Adipocyte (in vitro differentiated cells): ENCODE measurements around the gene FABP1.

Experiments
- DNase-seq: peaks from one replicate; pipeline ENCODE4 v3.0.0-alpha.2; 2015; ENCODE audit warnings: low read depth
- H3K27me3 ChIP-seq: replicated peaks from 2 replicates; pipeline ENCODE4 v1.7.0; 2013; ENCODE audit warnings: mild to moderate bottlenecking, low read length, moderate library complexity; ENCODE audit not compliant: control insufficient read depth, insufficient read depth
- H3K36me3 ChIP-seq: 2 replicates; pipeline ENCODE4 v1.7.0; 2013; ENCODE audit warnings: low read length, mild to moderate bottlenecking, moderate library complexity; ENCODE audit not compliant: control insufficient read depth, insufficient read depth, severe bottlenecking
- H3K4me1 ChIP-seq: 2 replicates; pipeline ENCODE4 v1.7.0; 2013; ENCODE audit warnings: mild to moderate bottlenecking, low read length, moderate library complexity; ENCODE audit not compliant: control insufficient read depth, insufficient read depth
- H3K4me3 ChIP-seq: 2 replicates; pipeline ENCODE4 v1.7.0; 2013; ENCODE audit warnings: mild to moderate bottlenecking, low read length, moderate library complexity
- H3K9ac ChIP-seq: 2 replicates; pipeline ENCODE4 v1.7.0; 2013; ENCODE audit warnings: mild to moderate bottlenecking, low read length, moderate library complexity
- H3K9me3 ChIP-seq: 2 replicates; pipeline ENCODE4 v1.7.0; 2013; ENCODE audit warnings: mild to moderate bottlenecking, low read length, moderate library complexity; ENCODE audit not compliant: control insufficient read depth

The FABP1 gene

DNA sequence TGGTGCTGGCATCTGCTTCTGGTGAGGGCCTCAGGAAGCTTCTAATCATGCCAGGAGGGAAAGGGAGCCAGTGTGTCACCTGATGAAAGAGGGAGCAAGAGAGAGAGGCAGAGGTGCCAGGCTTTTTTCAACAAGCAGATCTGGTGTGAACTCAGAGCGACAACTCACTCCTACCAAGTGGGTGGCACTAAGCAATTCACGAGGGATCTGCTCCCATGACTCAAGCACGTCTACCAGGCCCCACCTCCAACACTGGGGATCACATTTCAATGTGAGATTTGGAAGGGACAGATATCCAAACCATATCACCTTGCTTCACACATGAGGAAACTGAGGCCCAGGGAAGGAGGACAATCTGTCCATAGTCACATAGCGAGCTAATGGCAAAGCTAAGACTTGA, 19.1 kb downstream of the FABP1 start:
- DNase-seq = no peak
- no peaks in the 10 kb centered on the region for H3K4me1 ChIP-seq
- no peaks in the 10 kb centered on the region for H3K36me3 ChIP-seq
- no peaks in the 10 kb centered on the region for H3K9me3 ChIP-seq
- H3K27me3 ChIP-seq = peaks cover 12% of the 10 kb centered on the region
- no peak overlapping the region for H3K4me3 ChIP-seq
- no peak overlapping the region for H3K9ac ChIP-seq

DNA sequence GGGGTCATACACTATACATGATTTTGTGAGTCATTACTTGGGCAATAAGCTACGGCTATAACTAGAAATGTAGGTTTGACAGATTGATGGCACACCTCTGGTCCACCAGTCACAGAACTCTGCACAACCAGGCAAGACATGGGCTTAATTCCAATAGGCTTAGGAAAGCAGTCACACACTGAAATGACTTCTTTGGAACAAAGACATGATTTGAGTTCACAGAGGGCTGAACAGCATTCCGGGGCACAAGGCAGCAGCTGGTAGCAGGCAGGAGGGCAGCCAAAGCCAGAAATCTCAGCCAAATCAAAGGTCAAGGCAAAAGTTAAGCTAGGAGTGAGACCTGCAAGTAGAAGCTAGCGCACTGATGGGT, 27.4 kb downstream of the FABP1 start:
- Histone ChIP-seq H3K4me3 (no peak overlapping the region), H3K9me3 (no peaks in the 10 kb centered on the region), H3K36me3 (no peaks in the 10 kb centered on the region), H3K27me3 (peaks cover 17% of the 10 kb centered on the region), H3K9ac (no peak overlapping the region), H3K4me1 (peaks cover 13% of the 10 kb centered on the region)
- no peak for DNase-seq

DNA sequence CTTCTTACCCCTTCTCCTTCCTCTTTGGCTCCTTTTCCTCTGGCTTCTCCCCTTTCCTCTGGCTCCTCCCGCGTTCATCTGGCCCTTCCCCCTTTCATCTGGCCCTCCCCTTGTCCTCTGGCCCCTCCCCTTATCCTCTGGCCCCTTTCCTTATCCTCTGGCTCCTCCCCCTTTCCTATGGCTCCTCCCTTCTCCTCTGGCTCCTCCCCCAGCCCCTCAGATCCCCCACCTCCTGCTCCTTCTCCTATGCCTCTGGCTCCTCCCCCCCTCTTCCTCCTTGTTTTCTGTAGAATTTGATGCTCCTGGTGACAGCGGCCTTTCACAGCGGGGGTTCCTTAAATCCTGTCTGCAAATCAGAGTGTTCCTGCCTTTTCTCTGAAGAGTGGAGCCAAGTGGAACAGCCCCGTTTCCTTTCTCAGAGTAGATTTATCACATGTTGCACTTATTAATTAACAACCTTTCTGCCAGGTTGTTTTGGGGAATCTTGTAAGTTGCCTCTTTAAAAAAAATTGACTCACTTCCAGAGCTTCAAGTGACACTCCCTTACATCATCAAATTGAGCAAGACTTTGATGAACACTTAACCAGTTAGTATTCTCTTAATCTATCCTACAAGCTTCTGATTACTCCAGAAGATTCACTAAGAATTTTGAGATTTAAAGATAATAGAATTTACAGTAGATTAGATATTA, 27.9 kb downstream of the FABP1 start:
- Histone ChIP-seq H3K9ac (no peak overlapping the region), H3K4me3 (no peak overlapping the region), H3K4me1 (peaks cover 13% of the 10 kb centered on the region), H3K27me3 (peaks cover 20% of the 10 kb centered on the region), H3K36me3 (no peaks in the 10 kb centered on the region), H3K9me3 (no peaks in the 10 kb centered on the region)
- DNase-seq = peak; percentile 17

DNA sequence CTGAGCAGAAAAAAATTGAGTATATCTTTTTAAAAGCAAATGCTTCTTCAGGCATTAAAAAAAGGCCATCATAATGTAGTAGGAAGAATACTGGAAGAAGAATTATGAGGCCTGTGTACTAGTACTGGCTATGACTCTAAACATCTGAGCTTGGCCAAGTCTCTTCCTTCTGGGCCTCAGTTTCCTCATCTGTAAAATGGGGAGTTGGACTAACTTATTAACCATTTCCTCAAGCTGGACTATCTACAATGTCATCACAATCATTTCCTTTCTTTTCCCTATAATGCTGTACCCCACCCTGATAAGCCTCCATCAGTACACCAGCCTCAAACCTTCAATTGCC, 29.3 kb downstream of the FABP1 start:
- no peaks in the 10 kb centered on the region for H3K9me3 ChIP-seq
- DNase-seq = no peak

DNA sequence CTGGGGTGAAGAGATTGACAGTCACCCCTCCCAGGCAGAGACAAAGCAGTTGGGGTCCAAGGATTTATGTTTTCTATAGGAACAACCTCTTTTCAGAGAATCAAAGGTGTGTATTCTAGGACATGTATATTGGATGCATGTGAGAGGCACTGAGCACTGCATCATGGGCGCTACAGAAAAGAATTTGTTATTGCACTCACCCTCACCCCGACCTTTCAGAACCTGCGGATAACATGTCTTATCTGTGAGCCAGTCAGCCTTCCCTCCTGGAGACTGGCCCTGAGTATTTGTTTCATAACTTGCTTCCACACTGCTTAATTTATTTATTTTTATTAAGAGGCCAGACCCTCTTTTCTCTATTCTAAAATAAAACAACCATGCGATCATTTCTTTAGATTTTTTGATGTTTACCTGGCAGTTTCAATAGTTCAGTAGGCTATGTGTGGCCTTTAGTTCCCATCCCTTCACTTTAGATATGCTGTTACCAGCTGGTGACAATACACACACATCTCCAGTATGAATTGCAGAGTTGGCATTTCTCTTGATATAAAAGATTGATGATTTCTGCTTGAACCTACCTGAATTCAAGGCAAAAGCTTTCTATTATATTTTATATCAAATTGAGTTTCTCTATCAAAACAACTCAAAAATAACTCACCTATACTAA, 29.8 kb downstream of the FABP1 start:
- H3K4me1 ChIP-seq = peaks cover 13% of the 10 kb centered on the region
- no peaks in the 10 kb centered on the region for H3K9me3 ChIP-seq
- H3K9ac ChIP-seq = no peak overlapping the region
- peaks cover 30% of the 10 kb centered on the region for H3K27me3 ChIP-seq
- DNase-seq = no peak
- H3K4me3 ChIP-seq = no peak overlapping the region
- no peaks in the 10 kb centered on the region for H3K36me3 ChIP-seq

More for the DNA sequence above, 29.3 kb downstream of the FABP1 start:
- no peak overlapping the region for H3K4me3 ChIP-seq
- H3K36me3 ChIP-seq = no peaks in the 10 kb centered on the region
- peaks cover 13% of the 10 kb centered on the region for H3K4me1 ChIP-seq
- H3K27me3 ChIP-seq = peaks cover 25% of the 10 kb centered on the region
- no peak overlapping the region for H3K9ac ChIP-seq

DNA sequence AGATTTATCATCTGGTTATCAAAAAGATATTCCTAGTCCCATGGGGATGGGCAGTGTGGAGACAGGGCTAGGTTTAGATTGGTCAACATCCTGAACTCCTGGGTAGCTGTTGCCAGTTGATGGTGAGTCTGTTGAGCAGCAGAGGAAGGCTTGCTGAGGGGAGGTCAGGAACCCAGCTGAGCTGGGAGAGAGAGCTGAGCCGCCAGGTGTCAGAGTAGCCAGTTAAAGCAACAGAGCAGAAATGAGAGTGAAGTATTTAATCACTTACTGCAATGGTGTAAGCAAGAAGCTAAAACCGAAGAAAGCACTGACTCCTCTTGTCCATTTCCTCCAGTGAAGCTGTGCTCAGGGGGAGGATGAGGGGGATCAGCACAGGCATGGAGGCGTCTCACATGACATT, 30.7 kb downstream of the FABP1 start:
- Histone ChIP-seq H3K9ac (no peak overlapping the region), H3K36me3 (no peaks in the 10 kb centered on the region), H3K27me3 (peaks cover 32% of the 10 kb centered on the region), H3K4me3 (no peak overlapping the region), H3K9me3 (no peaks in the 10 kb centered on the region), H3K4me1 (peaks cover 13% of the 10 kb centered on the region)
- DNase-seq = no peak

DNA sequence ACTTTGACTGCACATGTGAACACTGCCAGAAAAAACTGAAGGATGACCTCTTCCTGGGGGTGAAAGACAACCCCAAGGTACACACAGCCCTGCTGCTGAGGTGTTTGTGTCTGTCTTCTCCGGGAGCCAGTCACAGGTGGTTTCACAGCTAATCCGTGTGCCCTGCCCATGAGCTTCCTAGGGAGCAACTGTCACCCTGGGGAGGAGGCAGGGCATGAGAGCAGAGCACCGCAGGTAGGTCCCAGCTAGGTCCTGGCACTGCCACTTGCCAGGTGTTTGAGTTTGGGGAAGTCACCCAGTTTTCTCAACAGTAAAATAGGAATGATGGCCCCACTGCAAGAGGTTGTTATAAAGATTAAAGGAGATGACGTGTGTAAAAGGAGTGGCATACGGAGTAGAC, 31.2 kb downstream of the FABP1 start:
- no peak overlapping the region for H3K9ac ChIP-seq
- H3K9me3 ChIP-seq = no peaks in the 10 kb centered on the region
- peaks cover 32% of the 10 kb centered on the region for H3K27me3 ChIP-seq
- no peak overlapping the region for H3K4me3 ChIP-seq
- peaks cover 13% of the 10 kb centered on the region for H3K4me1 ChIP-seq
- DNase-seq = no peak
- no peaks in the 10 kb centered on the region for H3K36me3 ChIP-seq

DNA sequence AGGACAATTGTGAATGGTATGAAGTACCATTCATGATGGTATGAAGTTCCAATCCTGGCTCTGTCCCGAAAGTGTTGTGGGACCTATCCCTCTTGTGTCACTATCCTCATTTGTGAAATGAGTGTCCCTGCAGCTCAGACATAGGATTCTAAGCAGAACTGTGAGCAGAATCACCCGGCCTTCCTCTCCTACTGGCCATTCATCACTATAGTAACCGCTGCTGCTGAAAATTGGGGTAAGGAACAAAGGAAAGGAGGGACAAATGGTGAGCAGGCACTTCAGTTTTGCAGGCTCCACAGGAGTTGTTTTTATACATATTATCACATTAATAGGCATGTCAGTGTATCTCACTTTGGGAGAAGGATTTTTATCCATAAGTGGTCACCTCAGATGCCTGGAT, 32.8 kb downstream of the FABP1 start:
- Histone ChIP-seq H3K9ac (no peak overlapping the region), H3K36me3 (no peaks in the 10 kb centered on the region), H3K4me1 (peaks cover 2% of the 10 kb centered on the region), H3K9me3 (no peaks in the 10 kb centered on the region), H3K4me3 (no peak overlapping the region), H3K27me3 (peaks cover 32% of the 10 kb centered on the region)
- no peak for DNase-seq

DNA sequence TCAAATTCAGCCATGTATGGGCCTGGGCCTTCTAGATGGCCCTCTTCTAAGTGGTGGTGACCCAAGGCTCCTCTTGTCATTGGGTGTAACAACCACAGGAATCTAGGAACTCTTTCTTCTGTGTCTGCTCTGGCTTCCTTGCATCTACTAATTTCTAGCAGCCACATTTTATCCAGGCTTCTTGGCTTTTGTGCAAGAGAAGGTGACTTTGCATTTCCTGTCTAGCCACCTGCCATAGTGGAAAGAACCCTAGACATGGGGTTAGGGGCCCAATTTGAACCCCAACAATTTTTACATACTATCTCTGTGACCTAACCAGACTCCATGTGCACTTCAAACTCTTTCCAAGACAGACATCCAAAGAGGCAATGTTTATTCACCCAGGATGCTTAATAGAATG, 35.1 kb downstream of the FABP1 start:
- Histone ChIP-seq H3K9me3 (no peaks in the 10 kb centered on the region), H3K36me3 (no peaks in the 10 kb centered on the region), H3K27me3 (peaks cover 32% of the 10 kb centered on the region), H3K4me3 (no peak overlapping the region), H3K4me1 (no peaks in the 10 kb centered on the region), H3K9ac (no peak overlapping the region)
- DNase-seq = no peak

DNA sequence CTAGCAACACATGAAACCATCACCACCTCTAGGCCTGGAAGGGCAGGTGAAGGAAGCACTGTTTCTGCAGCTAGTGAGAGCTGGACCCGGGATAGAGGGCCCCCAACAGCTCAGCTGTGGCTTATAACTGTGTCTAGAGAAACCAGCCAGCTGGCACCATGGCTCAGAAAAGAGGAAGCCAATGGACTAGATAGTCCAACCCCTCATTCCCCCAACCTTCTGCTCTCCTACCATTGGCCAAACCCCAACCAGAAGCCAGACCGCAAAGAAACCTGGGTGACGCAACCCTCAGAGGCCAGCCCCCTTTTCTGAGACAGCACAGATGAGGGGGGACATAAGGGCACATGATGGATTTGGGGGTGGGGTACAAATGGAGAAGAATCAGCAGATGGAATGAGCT, 35.9 kb downstream of the FABP1 start:
- no peaks in the 10 kb centered on the region for H3K9me3 ChIP-seq
- no peak overlapping the region for H3K9ac ChIP-seq
- H3K36me3 ChIP-seq = no peaks in the 10 kb centered on the region
- H3K4me1 ChIP-seq = no peaks in the 10 kb centered on the region
- no peak for DNase-seq
- H3K27me3 ChIP-seq = peaks cover 26% of the 10 kb centered on the region
- H3K4me3 ChIP-seq = no peak overlapping the region

DNA sequence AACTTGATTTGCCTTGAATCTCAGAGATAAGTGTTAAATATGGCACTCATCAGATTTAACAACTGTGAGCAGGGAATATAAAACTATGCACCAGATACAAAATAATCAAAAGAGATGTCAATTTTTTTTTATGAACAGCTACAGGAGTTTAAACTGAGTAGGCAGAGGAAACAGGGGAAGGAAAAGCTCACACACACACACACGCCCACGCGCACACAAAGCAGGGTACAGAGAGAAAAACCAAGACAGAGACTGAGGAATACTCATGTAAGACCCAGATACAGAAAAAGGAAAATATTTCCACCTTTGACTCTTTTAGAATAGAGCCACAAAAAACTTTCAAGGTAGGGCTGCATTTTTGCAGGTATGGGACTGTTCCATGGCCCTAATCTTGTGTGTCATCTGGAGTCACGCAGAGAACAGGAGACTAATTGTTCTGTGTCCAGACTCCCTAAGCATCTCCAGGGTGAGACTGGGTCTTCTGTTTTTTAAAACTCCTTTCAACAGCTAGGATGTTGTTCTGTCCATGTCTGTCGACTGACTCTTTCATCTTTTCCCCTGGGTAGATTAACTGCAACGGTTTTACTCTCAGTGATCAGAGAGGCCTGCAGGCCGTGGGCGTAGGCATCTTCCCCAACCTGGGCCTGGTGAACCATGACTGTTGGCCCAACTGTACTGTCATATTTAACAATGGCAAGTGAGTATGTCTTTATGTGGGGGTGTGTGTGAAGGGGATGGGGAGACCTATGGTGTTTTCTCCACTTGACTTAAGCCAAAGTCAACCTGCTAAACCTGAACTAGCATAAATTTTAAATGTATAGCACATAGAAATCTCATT, 37.2 kb downstream of the FABP1 start:
- Histone ChIP-seq H3K36me3 (no peaks in the 10 kb centered on the region), H3K9ac (no peak overlapping the region), H3K9me3 (no peaks in the 10 kb centered on the region), H3K4me1 (no peaks in the 10 kb centered on the region), H3K27me3 (peaks cover 17% of the 10 kb centered on the region), H3K4me3 (no peak overlapping the region)
- no peak for DNase-seq
